ENCODE measurements around the gene RPRD2. TPM values are rescaled to one million over a fixed set of nuclear protein-coding genes. Genes with fewer than 3 reads are reported as not detected.

Gene RPRD2
- total and polyA plus RNA-seq, 9 of the 15 experiments (the other 6 are each of a cell fraction or from before 2014, with no cell fraction given), result 1.5 to 21.6 (median 7.7) TPM

- ATAC-seq (no peak), FAIRE-seq (no peak), DNase-seq (ENCODE audit: extremely low read depth in 1 of 4, low spot score in 3 of 4) (no peak)
- peaks cover 12% of the 10 kb centered on the region; the same call in 1 of the 2 replicates for H4K20me1 ChIP-seq (replicated peaks; ENCODE audit: control insufficient read depth, insufficient read depth, low read length)
- H3K4me1 ChIP-seq (replicated peaks in 1 of 2; ENCODE audit: control insufficient read depth in 2 of 2, insufficient read depth in 2 of 2, low read length in 2 of 2), result no peaks in the 10 kb centered on the region; a peak in 1 of 5 replicates
- peaks cover 38% of the 10 kb centered on the region for H3K79me2 ChIP-seq (ENCODE audit: control insufficient read depth, insufficient read depth, low read length)
- H3K9me3 ChIP-seq (replicated peaks; ENCODE audit: control insufficient read depth, insufficient read depth, low read depth, low read length), result no peaks in the 10 kb centered on the region
- POLR2A ChIA-PET, result interaction anchor here (0.9 to 1.6 kb wide), 3 partner anchors 10 to 22 kb away, joined by 3 to 9 read pairs (median 3); no protein-coding TSS in a partner anchor
- H3K27me3 ChIP-seq (ENCODE audit: control insufficient read depth in 2 of 2, insufficient read depth in 2 of 2, low read length in 2 of 2), result no peaks in the 10 kb centered on the region
- no peak overlapping the region for H3K9ac ChIP-seq (ENCODE audit: insufficient read depth in 1 of 2, low read depth in 2 of 2, low read length in 2 of 2)
- H3K4me2 ChIP-seq (ENCODE audit: insufficient read depth, low read length), result no peak overlapping the region
- no peak overlapping the region for H3K4me3 ChIP-seq
- H3K36me3 ChIP-seq (ENCODE audit: control insufficient read depth, insufficient read depth, low read length), result peaks cover 18% of the 10 kb centered on the region; the same call in 1 of the 3 replicates
- H3K27ac ChIP-seq (ENCODE audit: extremely low read depth, low read depth, low read length), result no peak overlapping the region
- no TSS peak for BruUV-seq (replicated peaks)
- no peaks in the 10 kb centered on the region for H3K9me1 ChIP-seq (ENCODE audit: control insufficient read depth, insufficient read depth, low read length)
- in situ Hi-C loops (cut with MboI), result no loop called here
- H2AFZ ChIP-seq (ENCODE audit: low read depth, low read length), result no peak overlapping the region
- CTCF ChIA-PET (ENCODE audit: low intra/inter-chr PET ratio), result no interaction called here
- intact Hi-C loops (cut with micrococcal nuclease), result no loop called here
- 98% methylated on average over 4 of the region's 4 CpGs for WGBS (ENCODE audit: insufficient coverage, low coverage, missing lambda C conversion rate)
- TF ChIP-seq ZNF407 (IDR thresholded peaks at IDR 0.05; ENCODE audit: low read depth), result no peak
- no peak for TF ChIP-seq ZBED1 (IDR thresholded peaks at IDR 0.05)
- TF ChIP-seq ZNF780A (CRISPR knock-in tag; IDR thresholded peaks at IDR 0.05), result no peak
- no peak for TF ChIP-seq ESRRB (CRISPR knock-in tag; IDR thresholded peaks at IDR 0.05; ENCODE audit: borderline replicate concordance)
- TF ChIP-seq ZBTB49 (CRISPR knock-in tag; IDR thresholded peaks at IDR 0.05; ENCODE audit: borderline replicate concordance), result no peak
- TF ChIP-seq ZFP1 (CRISPR knock-in tag; IDR thresholded peaks at IDR 0.05), result no peak
- no peak for TF ChIP-seq FOXK2 (conservative IDR thresholded peaks at IDR 0.05 in 1 of 2, IDR thresholded peaks at IDR 0.05 in 1 of 2; ENCODE audit: low read depth in 2 of 2)
- no peak for TF ChIP-seq CBX5 (IDR thresholded peaks at IDR 0.05; ENCODE audit: borderline replicate concordance, low read depth)
- TF ChIP-seq SPI1 (IDR thresholded peaks at IDR 0.05; ENCODE audit: borderline replicate concordance, low read depth, low read length), result no peak
- no peak for TF ChIP-seq KLF16 (IDR thresholded peaks at IDR 0.05)
- TF ChIP-seq E2F4 (CRISPR knock-in tag; IDR thresholded peaks at IDR 0.05; ENCODE audit: low read depth), result no peak
- no peak for TF ChIP-seq RBM39 (optimal IDR thresholded peaks at IDR 0.05; ENCODE audit: low read depth, low read length)
Measured at GRCh38 chr1:150414592-150414991, 50.6 kb downstream of the RPRD2 start.
